DMS53 (cell line): ENCODE measurements around the gene GNG14.
A peak's percentile ranks its signal among the peaks of the same experiment; 100 is the strongest.
"Not testable (repeated sequence)": the region's sequence is repeated elsewhere in the genome, so short reads cannot be mapped to it uniquely, and the experiment has no call there.

Source experiments
- DNase-seq: peaks from one replicate; lab custom pipeline; 2025; lab: John Stamatoyannopoulos, UW

Gene GNG14

DNA sequence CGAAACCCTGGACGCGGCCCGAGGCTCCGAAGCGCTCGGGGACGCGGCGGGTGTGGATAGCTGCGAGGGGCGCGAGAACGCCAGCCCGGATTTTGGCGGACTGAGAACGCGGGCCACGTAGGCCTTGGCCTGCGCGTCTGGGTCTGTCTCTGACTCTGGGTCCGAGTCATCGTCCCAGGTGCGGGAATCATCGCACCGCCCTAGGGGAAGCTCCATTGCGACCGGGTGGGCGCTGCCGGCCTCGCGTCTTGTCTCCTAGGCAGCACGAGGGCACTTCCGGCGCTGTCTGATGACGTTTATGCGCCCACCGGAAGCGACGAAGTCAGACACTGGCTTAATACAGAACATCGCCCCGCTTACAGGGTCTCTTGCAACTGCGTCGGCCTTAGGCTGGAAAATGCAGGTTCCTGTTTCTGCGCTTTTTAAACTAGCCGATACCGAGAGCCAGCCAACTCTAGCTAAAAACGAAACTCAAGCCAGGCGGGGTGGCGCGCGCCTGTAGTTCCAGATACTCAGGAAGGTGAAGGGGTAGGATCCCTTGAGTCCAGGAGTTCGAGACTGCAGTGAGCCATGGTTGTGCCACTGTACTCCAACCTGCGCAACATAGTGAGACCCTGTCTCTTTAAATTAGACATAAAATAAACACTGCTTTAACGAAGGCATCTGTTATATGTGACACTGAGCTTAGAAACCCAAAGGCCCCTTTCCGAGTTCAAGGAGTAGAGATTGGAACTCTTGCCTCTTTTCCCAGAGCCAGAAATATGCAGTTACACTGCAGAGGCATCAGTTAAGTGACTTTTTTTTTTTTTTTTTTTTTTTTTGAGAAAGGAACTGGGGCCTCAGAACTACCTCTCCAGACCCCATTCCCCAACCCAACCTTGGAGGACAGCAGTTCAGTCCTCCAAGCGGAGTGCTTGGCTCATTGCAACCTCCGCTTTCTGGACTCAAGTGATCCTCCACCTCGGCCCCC, 8.9 kb downstream of the GNG14 start, which contains the start of gene FBXW9:
TSS of gene FBXW9 (minus strand) at position 266 of the 970 bp plus-strand sequence. CDS start at position 216, 50 bp downstream.
- DNase-seq, result peak; percentile 94

DNA sequence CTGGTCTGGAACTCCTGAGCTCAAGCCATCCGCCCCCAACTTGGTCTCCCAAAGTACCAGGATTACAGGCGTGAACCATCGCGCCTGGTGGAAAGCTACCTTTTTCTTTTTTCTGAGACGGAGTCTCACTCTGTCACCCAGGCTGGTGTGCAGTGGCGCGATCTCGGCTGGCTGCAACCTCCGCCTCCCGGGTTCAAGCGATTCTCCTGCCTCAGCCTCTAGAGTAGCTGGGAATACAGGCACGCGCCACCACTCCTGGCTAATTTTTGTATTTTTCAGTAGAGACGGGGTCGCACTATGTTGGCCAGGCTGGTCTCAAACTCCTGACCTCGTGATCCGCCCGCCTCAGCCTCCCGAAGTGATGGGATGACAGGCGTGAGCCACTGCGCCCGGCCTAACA, 9.6 kb downstream of the GNG14 start:
- DNase-seq, result not testable (repeated sequence)

DNA sequence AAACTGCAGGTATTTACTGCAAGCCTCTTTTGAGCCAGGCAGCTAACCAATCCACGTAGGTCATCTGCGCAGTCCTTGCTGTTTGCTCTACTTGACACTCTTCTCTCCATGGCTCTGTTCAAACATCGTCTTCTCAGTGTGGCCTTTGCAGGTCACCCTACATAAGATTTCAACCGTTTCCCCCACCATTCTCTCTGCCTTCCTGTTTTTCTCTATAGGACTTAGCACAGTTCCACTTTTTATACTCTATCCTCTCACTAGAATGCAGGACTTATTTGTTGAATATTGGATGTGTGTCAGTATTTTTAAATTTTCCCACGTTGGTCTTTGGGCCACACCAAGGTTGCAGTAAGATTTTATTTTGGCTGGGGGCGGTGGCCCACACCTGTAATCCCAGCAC, 10.3 kb downstream of the GNG14 start:
- no peak for DNase-seq

DNA sequence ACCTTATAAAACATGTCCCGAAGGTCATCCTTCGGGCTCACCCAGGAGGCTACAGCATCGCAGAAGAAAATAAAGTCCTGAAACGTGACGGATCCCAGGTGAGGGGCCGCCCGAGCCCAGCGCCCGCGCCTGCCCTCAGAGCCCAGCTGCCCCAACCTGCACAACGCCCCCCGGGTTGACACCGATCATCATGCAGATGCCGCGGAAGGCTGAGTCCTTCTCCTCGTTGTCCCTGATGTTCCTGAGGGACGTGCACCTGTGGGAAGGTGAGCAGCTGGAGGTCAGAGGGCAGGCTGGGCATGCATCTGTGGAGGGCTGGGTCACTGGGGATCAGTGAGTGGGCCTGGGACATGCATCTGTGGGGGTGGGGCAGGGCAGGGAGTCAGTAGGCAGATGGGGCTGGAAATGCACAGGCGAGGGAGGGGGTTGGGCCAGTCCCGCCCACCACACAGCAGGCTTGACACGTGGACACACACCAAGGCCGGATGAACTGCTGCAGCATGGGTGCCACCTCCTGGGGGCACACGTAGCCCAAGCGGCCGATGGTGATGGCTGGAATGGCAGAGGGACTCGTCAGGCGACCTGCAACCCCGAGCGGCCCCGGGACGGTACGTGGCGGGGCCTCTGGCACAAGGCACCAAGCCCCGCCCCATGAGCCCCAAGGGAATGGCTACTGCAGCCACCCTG, 13.9 kb downstream of the GNG14 start:
- DNase-seq, result no peak

DNA sequence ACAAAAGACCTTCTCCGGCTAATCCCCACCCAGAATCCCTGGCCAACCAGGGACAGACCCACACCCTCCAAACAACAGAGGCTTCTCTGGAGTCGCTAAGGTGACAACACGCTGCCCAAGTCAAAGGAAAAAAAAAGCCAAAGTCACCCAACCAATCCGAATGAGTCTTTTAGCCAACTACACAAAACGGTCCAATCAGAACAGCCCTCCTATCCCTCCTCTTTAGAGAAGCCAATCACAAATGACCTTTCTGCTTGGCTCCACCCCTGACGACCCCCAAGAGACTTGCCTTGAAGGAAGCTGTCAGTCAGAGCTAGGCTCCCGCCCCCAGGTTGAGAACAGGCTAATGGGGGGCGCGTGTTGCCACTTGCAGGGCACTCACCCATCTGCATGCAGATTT, 15.2 kb downstream of the GNG14 start:
- peak; percentile 48 for DNase-seq

DNA sequence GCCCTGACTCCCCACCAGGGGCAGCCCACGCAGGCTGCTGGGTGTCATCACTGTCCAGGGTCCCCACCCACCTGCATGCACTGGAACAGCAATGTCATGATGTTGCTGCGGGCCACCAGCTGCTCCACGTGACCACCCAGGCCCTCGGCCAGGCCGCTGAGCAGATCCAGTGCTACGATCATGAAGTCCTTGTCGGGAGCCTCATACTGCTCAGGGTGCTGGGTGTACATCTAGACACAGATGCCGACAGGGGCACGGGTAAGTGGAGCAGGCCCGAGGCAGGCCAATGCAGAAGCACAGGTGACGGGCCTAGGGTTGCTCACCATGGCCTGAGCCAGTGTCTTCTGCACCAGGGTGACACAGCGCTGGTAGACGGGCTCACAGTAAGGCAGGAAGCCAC, 17.4 kb downstream of the GNG14 start:
- DNase-seq, result no peak

DNA sequence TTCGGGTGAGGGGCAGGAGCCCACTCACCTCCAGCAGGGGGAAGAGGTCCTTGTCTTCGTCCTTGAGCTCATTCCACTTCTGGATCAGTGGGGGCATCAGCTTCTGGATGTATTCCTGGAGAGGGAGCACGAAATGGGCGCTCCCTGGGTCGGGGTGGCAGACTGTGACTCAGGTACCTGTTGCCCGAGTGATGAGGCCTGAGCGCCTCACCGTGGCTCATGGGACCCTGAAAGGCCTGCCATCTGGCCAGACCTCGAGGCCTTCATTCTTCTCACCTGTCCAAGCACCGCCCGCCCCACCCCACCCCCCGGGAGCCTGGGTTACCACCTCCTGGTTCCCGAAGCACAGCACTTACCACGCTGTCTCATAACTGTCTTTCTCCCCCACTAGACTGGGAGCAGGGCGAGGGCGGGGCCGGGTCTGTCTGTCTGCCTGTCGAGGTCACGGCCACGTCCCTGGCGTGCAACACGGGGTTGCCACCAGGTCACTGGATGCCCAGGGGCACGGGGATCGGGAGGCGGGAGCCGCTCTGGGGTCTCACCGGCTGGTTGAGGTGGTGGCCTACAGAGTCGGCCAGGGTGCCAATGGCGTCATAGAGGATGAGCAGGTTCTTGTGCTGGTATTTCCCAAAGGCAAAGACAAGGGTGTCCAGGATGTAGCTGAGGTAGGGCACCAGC, 18.0 kb downstream of the GNG14 start:
- no peak for DNase-seq

DNA sequence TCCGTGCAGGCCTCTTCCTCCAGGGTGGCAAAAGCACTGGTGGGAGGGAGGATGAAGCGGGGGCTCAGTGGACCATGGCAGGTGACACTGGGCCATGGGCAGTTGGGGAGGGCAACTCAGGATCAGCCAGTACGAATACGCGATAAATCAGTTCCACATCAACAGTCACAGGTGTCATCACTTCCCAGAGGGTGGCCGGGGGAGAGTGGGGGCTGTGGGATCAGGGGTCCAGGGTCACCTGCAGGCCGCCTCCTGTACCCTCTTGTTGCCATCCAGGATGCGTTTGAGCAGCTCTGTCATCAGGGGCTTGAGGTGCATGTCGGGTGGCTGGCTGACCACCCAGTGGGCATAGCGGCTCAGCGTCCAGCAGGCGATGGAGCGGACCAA, 18.5 kb downstream of the GNG14 start:
- DNase-seq, result no peak

DNA sequence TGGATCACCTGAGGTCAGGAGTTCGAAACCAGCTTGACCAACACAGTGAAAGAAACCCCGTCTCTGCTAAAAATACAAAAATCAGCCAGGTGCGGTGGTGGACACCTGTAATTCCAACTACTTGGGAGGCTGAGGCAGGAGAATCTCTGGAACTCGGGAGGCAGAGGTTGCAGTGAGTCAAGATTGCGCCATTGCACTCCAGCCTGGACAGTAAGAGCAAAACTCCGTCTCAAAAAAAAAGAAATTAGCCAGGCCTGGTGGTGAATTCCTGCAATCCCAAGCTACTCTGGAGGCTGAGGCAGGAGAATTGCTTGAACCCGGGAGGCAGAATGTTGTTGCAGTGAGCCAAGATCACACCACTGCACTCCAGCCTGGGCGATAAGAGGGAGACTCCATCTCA, 20.8 kb downstream of the GNG14 start:
- DNase-seq, result no peak

DNA sequence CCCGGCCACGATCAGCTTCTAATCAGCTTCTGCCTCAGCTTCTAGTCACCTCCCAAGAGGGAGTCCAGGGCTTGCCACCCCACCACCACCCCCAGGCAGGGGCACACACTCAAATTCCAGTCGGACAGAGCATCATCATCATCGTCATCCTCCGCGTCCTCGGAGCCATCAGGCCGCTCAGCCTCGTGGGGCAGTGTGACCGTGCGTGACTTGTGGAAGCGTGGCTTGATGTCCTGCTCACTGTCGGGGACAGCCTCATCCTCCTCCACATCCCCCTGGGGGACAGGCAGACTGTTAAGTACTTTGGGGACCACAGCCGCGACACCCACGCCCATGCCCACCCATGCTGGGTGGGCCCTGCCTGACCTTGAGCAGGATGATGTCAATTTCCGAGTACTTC, 23.4 kb downstream of the GNG14 start:
- DNase-seq, result no peak

DNA sequence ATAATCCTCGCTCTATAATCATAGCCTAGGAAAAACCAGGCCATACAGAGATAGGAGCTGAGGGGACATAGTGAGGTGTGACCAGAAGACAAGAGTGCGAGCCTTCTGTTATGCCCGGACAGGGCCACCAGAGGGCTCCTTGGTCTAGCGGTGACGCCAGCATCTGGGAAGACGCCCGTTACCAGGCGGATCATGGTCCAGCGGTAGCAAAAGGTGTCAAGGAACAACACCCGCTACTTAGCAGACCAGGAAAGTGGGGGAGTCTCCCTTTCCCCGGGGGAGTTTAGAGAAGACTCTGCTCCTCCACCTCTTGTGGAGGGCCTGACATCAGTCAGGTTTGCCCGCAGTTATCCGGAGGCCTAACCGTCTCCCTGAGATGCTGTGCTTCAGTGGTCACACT, 24.3 kb downstream of the GNG14 start:
- DNase-seq, result not testable (repeated sequence)

DNA sequence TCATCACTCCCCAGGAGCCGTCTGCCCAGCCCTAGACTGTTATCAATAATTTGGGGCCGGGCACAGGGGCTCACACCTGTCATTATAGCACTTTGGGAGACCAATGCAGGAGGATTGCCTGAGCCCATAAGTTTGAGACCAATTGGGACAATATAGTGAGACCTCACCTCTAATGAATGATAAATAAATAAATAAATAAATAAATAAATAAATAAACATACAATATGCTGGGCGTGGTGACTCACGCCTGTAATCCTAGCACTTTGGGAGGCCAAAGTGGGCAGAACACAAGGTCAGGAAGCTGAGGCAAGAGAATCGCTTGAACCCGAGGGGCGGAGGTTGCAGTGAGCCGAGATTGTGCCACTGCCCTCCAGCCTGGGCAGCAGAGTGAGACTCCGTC, 25.5 kb downstream of the GNG14 start:
- DNase-seq, result not testable (repeated sequence)

DNA sequence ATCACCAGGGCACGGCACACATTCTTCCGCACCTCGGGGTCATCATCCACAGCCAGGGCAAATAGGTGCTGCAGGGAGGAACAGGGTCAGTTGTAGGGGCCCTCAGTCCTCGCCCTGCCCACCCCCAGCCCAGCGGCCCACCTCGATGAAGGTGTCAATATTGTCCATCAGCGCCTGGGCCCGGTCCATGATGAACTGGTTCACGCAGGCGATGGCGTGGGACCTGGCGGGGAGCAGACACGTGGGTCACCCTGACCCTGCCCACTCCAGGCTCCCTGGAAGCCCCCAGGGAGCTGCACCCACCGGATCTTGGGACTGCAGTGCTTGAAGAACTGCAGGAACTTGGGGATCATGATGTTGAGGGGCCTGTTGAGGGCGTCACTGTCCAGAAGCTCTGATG, 27.3 kb downstream of the GNG14 start:
- no peak for DNase-seq

DNA sequence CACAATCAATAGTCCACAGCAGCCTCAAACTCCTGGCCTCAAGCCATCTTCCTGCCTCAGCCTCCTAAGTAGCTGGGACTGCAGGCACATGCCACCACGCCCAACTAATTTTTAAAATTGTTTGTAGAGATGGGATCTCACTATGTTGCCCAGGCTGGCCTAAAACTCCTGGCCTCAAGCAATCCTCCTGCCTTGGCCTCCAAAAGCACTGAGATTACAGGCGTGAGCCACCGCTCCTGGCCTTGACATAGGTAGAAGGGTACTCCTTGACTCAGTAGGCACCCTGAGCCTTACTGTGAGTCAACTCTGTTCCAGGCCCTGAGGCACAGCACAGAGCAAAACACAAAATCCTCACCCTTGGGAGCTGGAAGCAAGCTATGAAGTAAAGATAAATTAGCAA, 28.1 kb downstream of the GNG14 start:
- no peak for DNase-seq

DNA sequence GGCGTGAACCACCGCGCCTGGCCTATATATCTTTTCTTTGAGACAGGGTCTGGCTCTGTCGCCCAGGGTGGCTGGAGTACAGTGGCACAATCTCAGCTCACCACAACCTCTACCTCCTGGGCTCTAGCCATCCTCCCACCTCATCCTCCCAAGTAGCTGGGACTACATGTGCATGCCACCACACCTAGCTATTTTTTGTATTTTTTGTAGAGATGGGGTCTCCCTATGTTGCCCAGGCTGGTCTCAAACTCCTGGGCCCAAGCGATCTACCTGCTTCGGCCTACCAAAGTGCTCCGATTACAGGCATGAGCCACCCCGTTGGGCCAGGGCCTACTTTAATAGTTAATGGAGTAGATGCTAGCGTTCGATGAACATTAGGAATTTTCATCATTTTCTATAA, 32.5 kb downstream of the GNG14 start:
- DNase-seq, result no peak

DNA sequence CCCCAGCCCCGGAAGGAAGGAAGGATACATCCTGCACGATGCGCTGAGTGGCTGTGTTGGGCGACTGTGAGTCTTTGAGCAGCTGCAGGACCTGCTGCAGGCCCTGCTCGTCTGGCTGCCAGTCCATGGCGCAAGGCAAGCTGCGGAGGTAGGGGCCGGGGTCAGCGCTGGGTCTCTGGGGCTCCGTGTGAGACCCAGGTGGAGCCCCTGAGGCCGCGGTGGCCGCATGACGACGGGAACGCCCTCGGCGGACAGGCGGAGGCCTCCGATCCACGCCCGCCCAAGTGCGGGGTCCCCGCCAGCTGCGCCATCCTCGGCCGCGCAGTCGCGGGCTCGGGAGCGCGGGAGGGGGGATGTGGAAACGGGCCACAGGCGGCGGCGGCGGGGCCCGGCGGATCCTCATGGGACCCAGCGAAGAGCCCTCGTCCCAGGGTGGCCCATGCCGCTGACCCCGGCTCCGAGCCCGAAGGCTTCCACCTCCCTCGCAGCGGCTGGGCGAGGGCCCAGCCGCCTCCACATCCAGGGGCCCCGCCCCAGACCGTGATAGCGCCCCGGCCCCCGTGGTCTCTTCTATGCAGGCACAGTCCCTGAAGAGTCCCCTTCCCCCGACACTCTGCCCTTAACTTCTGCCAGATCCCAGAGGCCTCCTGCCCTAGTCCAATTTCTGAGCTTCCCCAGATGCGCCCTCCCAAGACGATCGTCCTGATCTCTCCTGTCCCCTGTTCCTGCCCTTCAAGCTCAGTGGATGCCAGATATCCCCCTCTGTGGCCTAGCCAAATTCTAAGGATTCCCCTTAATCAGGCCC, 33.3 kb downstream of the GNG14 start:
- no peak for DNase-seq

DNA sequence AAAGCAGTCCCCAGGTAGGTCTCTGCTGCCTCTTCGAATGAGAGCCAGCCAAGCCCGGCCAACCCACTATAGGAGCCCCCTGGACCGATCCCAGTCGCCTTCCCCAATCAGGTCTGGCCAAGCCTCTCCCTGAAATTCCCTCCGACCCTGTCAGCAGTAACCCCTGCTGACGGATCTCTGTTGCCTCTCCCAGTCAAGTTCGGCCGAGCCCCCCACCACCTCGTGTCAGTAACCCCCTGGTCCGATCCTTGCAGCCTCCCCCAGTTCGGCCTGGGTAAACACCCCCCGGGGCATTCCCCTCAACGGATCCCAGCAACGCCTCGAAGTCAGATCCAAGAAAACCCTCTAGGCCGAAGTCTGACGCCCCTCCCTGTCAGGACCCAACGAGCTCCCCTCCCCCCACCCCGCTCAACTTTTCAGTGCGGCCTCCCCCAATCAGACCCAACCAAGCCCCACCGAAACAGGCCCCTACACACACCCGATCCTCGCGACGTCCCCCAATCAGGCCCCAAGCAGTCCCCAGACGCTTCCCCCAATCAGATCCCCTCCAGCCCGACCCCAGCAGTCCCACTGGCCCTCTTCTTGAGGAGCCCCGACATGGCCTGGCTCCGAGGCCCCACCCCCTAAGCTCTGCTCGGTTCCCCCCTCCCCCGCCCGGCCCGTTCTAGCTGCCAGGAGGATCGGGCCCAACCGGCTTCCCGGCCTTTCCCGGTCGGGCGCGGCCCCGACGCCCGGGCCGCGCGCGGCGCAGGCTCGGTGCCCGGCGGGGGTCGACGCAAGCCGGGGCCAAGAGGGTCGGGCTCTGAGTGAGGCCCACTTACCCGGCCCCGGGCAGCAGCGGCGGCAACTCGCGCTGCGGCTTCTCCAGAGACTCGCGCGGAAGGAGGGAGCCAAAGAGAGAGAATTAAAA, 34.1 kb downstream of the GNG14 start:
- peak; percentile 74 for DNase-seq

DNA sequence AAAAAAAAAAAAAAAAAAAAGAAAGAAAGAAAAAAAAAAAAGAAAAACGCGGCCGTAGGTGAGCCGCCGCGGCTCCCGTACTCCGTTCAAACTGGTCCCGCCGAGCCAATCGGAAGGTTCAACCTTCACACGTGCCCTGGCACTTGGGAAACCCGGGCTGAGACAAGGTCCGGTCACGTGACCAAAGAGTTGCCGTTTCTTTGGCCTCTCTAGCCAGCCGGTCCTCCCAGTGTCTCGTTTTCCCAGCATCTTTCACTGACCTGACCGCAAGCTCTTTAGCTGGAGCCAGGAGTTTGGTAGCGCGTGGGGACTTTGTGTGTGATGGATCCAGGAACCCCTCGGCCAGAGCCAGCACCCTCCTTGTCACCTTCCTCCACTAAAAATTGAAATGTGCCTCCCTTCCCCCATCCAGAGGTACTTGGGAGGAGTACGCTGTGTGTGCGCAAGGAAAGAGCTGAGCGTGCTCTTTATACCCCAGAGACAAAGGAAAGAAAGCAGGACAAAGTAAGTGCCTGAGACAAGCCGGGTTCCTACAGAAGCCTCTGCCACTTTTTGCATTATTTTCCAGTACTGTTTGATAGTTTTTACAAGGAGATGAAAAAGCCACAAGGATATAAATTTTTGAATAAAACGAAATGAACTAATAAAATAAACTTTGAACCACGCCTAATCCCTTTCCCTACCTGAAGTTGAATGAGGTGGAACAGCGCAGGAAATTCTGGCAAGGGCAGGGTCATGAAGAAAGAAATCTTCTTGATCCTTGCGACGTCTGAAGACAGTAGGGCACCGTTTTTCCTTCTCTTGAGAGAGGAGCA, 35.0 kb downstream of the GNG14 start:
- peak; percentile 99 for DNase-seq

DNA sequence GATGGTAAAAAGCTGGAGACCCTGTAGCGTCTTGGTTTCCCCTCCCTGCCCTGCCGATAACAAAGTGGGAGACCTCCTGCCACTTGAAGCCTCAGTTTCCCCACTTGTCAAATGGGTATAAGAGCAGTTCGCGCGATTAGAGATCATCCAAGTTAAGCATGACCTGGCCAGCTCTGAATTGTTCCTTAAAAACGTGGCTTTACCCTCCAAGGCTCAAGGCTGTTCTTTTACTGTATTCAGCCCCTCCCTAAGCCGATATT, 35.5 kb downstream of the GNG14 start:
- peak; percentile 50 for DNase-seq
